Stomach (tissue), 4 donors: ENCODE results near the gene STK36.

ENCODE experiments used
- CTCF ChIP-seq, 7 experiments: fragments of 450-650 bp in 4 of 7; fragments of 200-600 bp in 3 of 7; sonication (generic) in 3 of 7; IDR thresholded peaks; one replicate each; pipeline ENCODE4 v1.5.1; 2016 to 2019; ENCODE audit warnings: antibody characterized with exemption in 7 of 7, control low read depth in 2 of 7, mild to moderate bottlenecking in 1 of 7
- POLR2AphosphoS5 ChIP-seq, 3 donors: sonication (generic); formaldehyde crosslinking; IDR thresholded peaks; one replicate each; pipeline ENCODE4 v1.6.1; 2016; ENCODE audit warnings: antibody characterized with exemption in 3 of 3

GRCh38 chr2:218726004-218726574, 54.2 kb downstream of the STK36 start:
- no peak for TF ChIP-seq CTCF (IDR thresholded peaks at IDR 0.05)
- TF ChIP-seq POLR2AphosphoS5 (IDR thresholded peaks at IDR 0.05) = no peak
